Endothelial cell of umbilical vein (primary cell): ENCODE data around the gene USP48. TPM values are rescaled to one million over a fixed set of nuclear protein-coding genes. Genes with fewer than 3 reads are reported as not detected.

ENCODE experiments used
- BruUV-seq: library from RNA; stranded (reverse); fragments of 400-500 nt; replicated peaks from 2 replicates; lab custom pipeline; 2021; lab: Mats Ljungman, UMichigan
- CTCF ChIA-PET: fragments of 300-600, 350-600 bp; sonication (Branson Sonifier 250); formaldehyde crosslinking; loops from one replicate; lab custom pipeline; 2021; ENCODE audit warnings: antibody characterized with exemption, inconsistent platforms; lab: Charles Lee
- POLR2A ChIA-PET: fragments of 300-600, 350-600 bp; sonication (Branson Sonifier 250); formaldehyde crosslinking; loops from one replicate; lab custom pipeline; 2021; ENCODE audit warnings: antibody characterized with exemption, inconsistent platforms; lab: Charles Lee
- DNase-seq: peaks from one replicate; pipeline ENCODE4 v3.0.0-alpha.2; 2011; ENCODE audit warnings: low read depth, low spot score
- FAIRE-seq: peaks from 2 replicates; lab custom pipeline; 2011; peaks lifted over from hg19 to GRCh38; lab: Jason Lieb, UNC
- H2AFZ ChIP-seq: 2 replicates; pipeline ENCODE4 v1.6.0; 2012; ENCODE audit warnings: low read depth, low read length, control low read depth, inconsistent platforms
- H3K27ac ChIP-seq: 2 replicates; pipeline ENCODE4 v1.5.1; 2011; ENCODE audit warnings: low read depth, mild to moderate bottlenecking, control low read depth, low read length, moderate library complexity; ENCODE audit not compliant: insufficient read depth
- H3K27me3 ChIP-seq, 2 experiments: 2 replicates each; pipeline versions ENCODE4 v1.6.0 to v1.6.1; 2011; ENCODE audit warnings: low read length in 2 of 2, mixed read lengths in 1 of 2; ENCODE audit not compliant: control insufficient read depth in 2 of 2, insufficient read depth in 2 of 2
- H3K36me3 ChIP-seq, 2 experiments: 2 replicates in 1 of 2; 3 replicates in 1 of 2; pipeline ENCODE4 v1.5.1; 2011; ENCODE audit warnings: low read length in 2 of 2, mild to moderate bottlenecking in 1 of 2, moderate library complexity in 1 of 2; ENCODE audit not compliant: control insufficient read depth in 2 of 2, insufficient read depth in 2 of 2; ENCODE audit errors: extremely low read depth in 1 of 2
- H3K4me1 ChIP-seq: 3 replicates; pipeline ENCODE4 v1.5.1; 2011; ENCODE audit warnings: mild to moderate bottlenecking, low read length; ENCODE audit not compliant: control insufficient read depth, insufficient read depth; ENCODE audit errors: extremely low read depth
- H3K4me2 ChIP-seq: 2 replicates; pipeline ENCODE4 v1.6.1; 2011; ENCODE audit warnings: low read length, control low read depth, mixed read lengths; ENCODE audit not compliant: insufficient read depth
- H3K4me3 ChIP-seq, 3 experiments: fragments of 200-600 bp in 1 of 3; sonication (generic), shearing (Covaris generic) in 1 of 3; replicated peaks in 1 of 3; 2 replicates each; pipeline ENCODE4 v1.5.1; 2011 to 2016; ENCODE audit warnings: control low read depth in 3 of 3, low read length in 3 of 3, mild to moderate bottlenecking in 2 of 3, inconsistent platforms in 1 of 3, low read depth in 1 of 3, moderate library complexity in 1 of 3; ENCODE audit not compliant: insufficient read depth in 1 of 3
- H3K79me2 ChIP-seq: 2 replicates; pipeline ENCODE4 v1.6.0; 2012; ENCODE audit warnings: low read length, inconsistent platforms; ENCODE audit not compliant: control insufficient read depth, insufficient read depth
- H3K9ac ChIP-seq: replicated peaks from 2 replicates; pipeline ENCODE3; 2011; ENCODE audit warnings: low read length, control low read depth; ENCODE audit not compliant: insufficient read depth; ENCODE audit errors: extremely low read depth
- H3K9me1 ChIP-seq: replicated peaks from 3 replicates; pipeline ENCODE4 v1.6.0; 2011; ENCODE audit warnings: mild to moderate bottlenecking, low read length; ENCODE audit not compliant: control insufficient read depth, insufficient read depth; ENCODE audit errors: extremely low read depth
- H3K9me3 ChIP-seq: replicated peaks from 2 replicates; pipeline ENCODE4 v1.5.1; 2012; ENCODE audit warnings: low read length, inconsistent platforms; ENCODE audit not compliant: control insufficient read depth, insufficient read depth
- H4K20me1 ChIP-seq: replicated peaks from 2 replicates; pipeline ENCODE3; 2011; ENCODE audit warnings: mild to moderate bottlenecking, low read length; ENCODE audit not compliant: control insufficient read depth, insufficient read depth; ENCODE audit errors: extremely low read depth
- CTCF ChIP-seq, 2 donors: IDR thresholded peaks; 1 replicate in 1 of 2; 2 replicates in 1 of 2; pipeline ENCODE4 v1.5.1; 2011; ENCODE audit warnings: low read length in 2 of 2, mild to moderate bottlenecking in 2 of 2, moderate library complexity in 2 of 2, control low read depth in 1 of 2, inconsistent platforms in 1 of 2, low read depth in 1 of 2; ENCODE audit not compliant: insufficient read depth in 1 of 2; ENCODE audit errors: extremely low read depth in 1 of 2
- EZH2 ChIP-seq: IDR thresholded peaks from 2 replicates; pipeline ENCODE4 v1.6.1; 2012; ENCODE audit warnings: borderline replicate concordance, low read depth, mild to moderate bottlenecking, moderate library complexity, low read length, inconsistent platforms; ENCODE audit not compliant: severe bottlenecking
- FOS ChIP-seq: IDR thresholded peaks from 2 replicates; pipeline ENCODE4 v1.6.1; 2011; ENCODE audit warnings: mild to moderate bottlenecking, low read length, moderate library complexity, borderline replicate concordance; ENCODE audit not compliant: insufficient read depth
- GATA2 ChIP-seq: IDR thresholded peaks from 2 replicates; pipeline ENCODE4 v1.7.0; 2011; ENCODE audit warnings: low read depth, mild to moderate bottlenecking, moderate library complexity, mixed read lengths, low read length; ENCODE audit not compliant: insufficient read length, insufficient read depth
- JUN ChIP-seq: IDR thresholded peaks from 2 replicates; pipeline ENCODE4 v1.6.1; 2011; ENCODE audit warnings: borderline replicate concordance, low read depth; ENCODE audit not compliant: insufficient read length, insufficient read depth
- MAX ChIP-seq: IDR thresholded peaks from 2 replicates; pipeline ENCODE4 v1.6.1; 2011; ENCODE audit not compliant: insufficient read depth, insufficient read length
- MYC ChIP-seq: IDR thresholded peaks from one replicate; pipeline ENCODE4 v1.6.1; 2011; ENCODE audit warnings: mild to moderate bottlenecking, low read depth, low read length
- POLR2A ChIP-seq: IDR thresholded peaks from 2 replicates; pipeline ENCODE4 v1.6.1; 2012; ENCODE audit warnings: low read depth, mild to moderate bottlenecking, control low read depth, low read length
- POLR2AphosphoS5 ChIP-seq: IDR thresholded peaks from 2 replicates; pipeline ENCODE4 v1.6.1; 2012; ENCODE audit warnings: low read depth, mild to moderate bottlenecking, control low read depth, low read length, moderate library complexity; ENCODE audit not compliant: insufficient read depth
- dilution Hi-C: fragments of 300-500 bp; cut with MboI; formaldehyde crosslinking; loops from one replicate; pipeline ENCODE4 v1.15.0; 2019; ENCODE audit warnings: low sequenced_read_pairs; ENCODE audit not compliant: extremely low pct_ligation_motif_present
- intact Hi-C: fragments of 100-400 bp; cut with micrococcal nuclease; formaldehyde crosslinking; loops from one replicate; pipeline ENCODE4 v1.10.0; 2022
- polyA plus RNA-seq, 4 experiments: library from polyadenylated mRNA; depleted of rRNA in 3 of 4; stranded (reverse) in 3 of 4; unstranded in 1 of 4; fragments of >200 nt; gene quantifications; 2 replicates each; pipeline versions ENCODE4 v1.2.1 to v1.2.3, GENCODE V29; 2011 to 2012; ENCODE audit warnings: missing spikeins in 1 of 4
- total RNA-seq: library from RNA; stranded (reverse); gene quantifications from 2 replicates; pipeline ENCODE4 v1.2.3, GENCODE V29; 2021

The USP48 gene
- total and polyA plus RNA-seq, 2 donors (not counting 3 experiments of a cell fraction or from before 2014, with no cell fraction given) = 27.2 to 149 TPM

- no peaks in the 10 kb centered on the region for H3K36me3 ChIP-seq
- H2AFZ ChIP-seq = no peak overlapping the region
- dilution Hi-C loops = no loop called here
- no peak overlapping the region for H3K27ac ChIP-seq
- no peak overlapping the region for H3K4me3 ChIP-seq
- H3K4me2 ChIP-seq = no peak overlapping the region
- CTCF ChIA-PET = interaction anchor here (1.1 to 7.2 kb wide), 3 partner anchors 15 to 274 kb away, joined by 3 to 34 read pairs (median 5); no protein-coding TSS in a partner anchor
- no peaks in the 10 kb centered on the region for H3K9me1 ChIP-seq
- FAIRE-seq (no peak), DNase-seq (no peak)
- intact Hi-C loops = no loop called here
- H3K79me2 ChIP-seq = no peaks in the 10 kb centered on the region
- H4K20me1 ChIP-seq = no peaks in the 10 kb centered on the region
- H3K27me3 ChIP-seq = peaks cover 0 to 3% of the 10 kb centered on the region in 2 experiments
- no TSS peak for BruUV-seq
- no peak overlapping the region for H3K9ac ChIP-seq
- POLR2A ChIA-PET = interaction anchor here (0.6 kb wide), 1 partner anchor 146 kb away, joined by 3 read pairs; no protein-coding TSS in a partner anchor
- TF ChIP-seq EZH2 (no peak), POLR2AphosphoS5 (no peak), CTCF (IDR thresholded peaks at IDR 0.05; ENCODE audit: extremely low read depth in 1 of 2, insufficient read depth in 1 of 2, low read depth in 1 of 2, low read length in 2 of 2) (no peak), MAX (no peak)
- no peaks in the 10 kb centered on the region for H3K9me3 ChIP-seq
- H3K4me1 ChIP-seq = no peaks in the 10 kb centered on the region
Observed at GRCh38 chr1:21644348-21644747, 138.6 kb downstream of the USP48 start.

GRCh38 chr1:21643624-21644023 is 139.3 kb downstream of the USP48 start:
- no peaks in the 10 kb centered on the region for H3K4me1 ChIP-seq
- POLR2A ChIA-PET = no interaction called here

More at GRCh38 chr1:21643624-21644023, 139.3 kb downstream of the USP48 start:
- dilution Hi-C loops = no loop called here
- CTCF ChIA-PET = no interaction called here
- H2AFZ ChIP-seq = no peak overlapping the region
- H3K9me1 ChIP-seq = no peaks in the 10 kb centered on the region
- intact Hi-C loops = no loop called here
- peaks cover 0 to 3% of the 10 kb centered on the region in 2 experiments for H3K27me3 ChIP-seq
- BruUV-seq = no TSS peak
- no peaks in the 10 kb centered on the region for H4K20me1 ChIP-seq
- no peak overlapping the region for H3K4me3 ChIP-seq
- no peak overlapping the region for H3K27ac ChIP-seq
- H3K36me3 ChIP-seq = no peaks in the 10 kb centered on the region
- DNase-seq = no peak
- H3K79me2 ChIP-seq = no peaks in the 10 kb centered on the region
- no peak for FAIRE-seq
- no peak overlapping the region for H3K9ac ChIP-seq
- H3K4me2 ChIP-seq = no peak overlapping the region
- no peak for TF ChIP-seq POLR2AphosphoS5
- no peak for TF ChIP-seq GATA2
- TF ChIP-seq POLR2A = no peak
- no peak for TF ChIP-seq EZH2
- no peak for TF ChIP-seq CTCF (IDR thresholded peaks at IDR 0.05; ENCODE audit: extremely low read depth in 1 of 2, insufficient read depth in 1 of 2, low read depth in 1 of 2, low read length in 2 of 2)
- TF ChIP-seq FOS = no peak
- TF ChIP-seq JUN = no peak
- no peak for TF ChIP-seq MYC
- no peak for TF ChIP-seq MAX
- H3K9me3 ChIP-seq = no peaks in the 10 kb centered on the region
